HG03571 (cell line): ENCODE measurements around the gene PTCRA.
A peak's percentile ranks its signal among the peaks of the same experiment; 100 is the strongest.
"Not testable (repeated sequence)": the region's sequence is repeated elsewhere in the genome, so short reads cannot be mapped to it uniquely, and the experiment has no call there.

ENCODE experiments used
- ATAC-seq: cut with Tn5 transposase; IDR thresholded peaks from one replicate; pipeline ENCODE4 v1.9.1; 2021; ENCODE audit not compliant: unreplicated experiment

Gene PTCRA

DNA sequence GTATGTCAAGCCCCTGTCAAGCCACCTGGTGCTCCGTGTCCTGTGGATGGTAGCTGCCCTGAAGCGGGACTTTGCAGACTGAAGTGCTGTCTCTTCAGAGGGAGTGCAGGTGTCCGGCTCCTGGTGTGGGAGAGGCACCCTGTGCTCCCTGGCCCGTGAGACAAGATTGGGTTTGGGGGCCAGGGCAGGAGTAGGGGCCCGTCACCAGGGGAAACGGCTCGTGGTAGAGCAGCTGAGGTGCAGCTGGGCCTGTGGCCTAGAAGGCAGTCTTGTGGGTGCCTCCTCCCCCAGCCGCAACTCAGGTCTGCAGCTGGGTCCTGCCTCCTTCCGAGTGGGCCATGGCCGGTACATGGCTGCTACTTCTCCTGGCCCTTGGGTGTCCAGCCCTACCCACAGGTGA is at the start of gene PTCRA:
TSS of gene PTCRA (plus strand) at position 322 of the 400 bp plus-strand sequence. CDS start at position 339, 17 bp downstream.
- ATAC-seq = no peak

- ATAC-seq = no peak
These were observed 45.5 kb upstream of the PTCRA start for GRCh38 chr6:42870145-42870936.

- ATAC-seq = no peak
These were observed 44.1 kb upstream of the PTCRA start for GRCh38 chr6:42871711-42872110.

GRCh38 chr6:42873313-42873712 is 42.5 kb upstream of the PTCRA start:
- no peak for ATAC-seq

- no peak for ATAC-seq
These were observed 38.2 kb upstream of the PTCRA start for GRCh38 chr6:42877695-42878094.

DNA sequence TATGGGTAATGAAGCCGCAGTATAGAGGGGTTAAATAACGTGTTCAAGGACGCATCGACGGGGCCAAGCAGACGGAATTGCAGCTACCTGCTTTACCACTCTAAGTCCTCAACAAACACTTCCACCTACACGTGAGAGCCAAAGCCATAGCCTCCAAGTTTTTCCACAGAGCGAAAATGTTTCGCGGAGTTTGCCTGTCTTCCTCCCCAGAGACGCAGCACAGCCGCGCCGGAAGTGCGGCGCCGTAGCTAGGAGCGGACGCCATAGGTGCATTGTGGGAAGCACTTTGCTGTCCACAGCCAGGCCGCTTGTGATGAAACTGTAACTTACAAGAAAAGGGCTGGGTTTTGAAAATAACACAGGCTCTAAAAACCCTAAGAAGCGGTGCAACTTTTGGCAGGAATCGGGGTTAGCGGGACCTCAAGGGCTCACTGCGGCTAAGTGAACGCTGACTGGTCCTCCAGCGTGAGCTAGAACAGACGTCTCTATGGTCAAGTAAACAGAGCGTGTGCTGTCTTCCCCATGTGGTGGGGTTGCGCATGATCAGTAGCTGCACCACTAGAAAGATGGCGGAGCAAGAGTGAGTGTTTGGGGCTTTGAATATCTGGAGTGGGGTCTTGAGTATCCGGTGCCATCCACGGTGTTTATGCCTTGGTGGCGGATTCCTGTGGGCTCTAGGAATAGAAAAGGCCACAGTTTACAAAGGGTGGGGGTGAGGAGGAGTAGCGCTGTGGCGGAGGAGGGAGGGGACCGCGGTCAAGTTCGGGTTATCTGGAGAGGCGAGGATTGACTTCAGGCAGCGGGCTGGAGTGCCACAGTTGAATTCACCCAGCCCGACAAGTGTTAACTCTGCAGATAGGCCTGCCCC is 36.2 kb upstream of the PTCRA start, which contains the start of gene RPL7L1:
TSS of gene RPL7L1 (plus strand) at position 245 of the 868 bp plus-strand sequence. CDS start at position 540, 295 bp downstream.
- peak; percentile 85 for ATAC-seq

DNA sequence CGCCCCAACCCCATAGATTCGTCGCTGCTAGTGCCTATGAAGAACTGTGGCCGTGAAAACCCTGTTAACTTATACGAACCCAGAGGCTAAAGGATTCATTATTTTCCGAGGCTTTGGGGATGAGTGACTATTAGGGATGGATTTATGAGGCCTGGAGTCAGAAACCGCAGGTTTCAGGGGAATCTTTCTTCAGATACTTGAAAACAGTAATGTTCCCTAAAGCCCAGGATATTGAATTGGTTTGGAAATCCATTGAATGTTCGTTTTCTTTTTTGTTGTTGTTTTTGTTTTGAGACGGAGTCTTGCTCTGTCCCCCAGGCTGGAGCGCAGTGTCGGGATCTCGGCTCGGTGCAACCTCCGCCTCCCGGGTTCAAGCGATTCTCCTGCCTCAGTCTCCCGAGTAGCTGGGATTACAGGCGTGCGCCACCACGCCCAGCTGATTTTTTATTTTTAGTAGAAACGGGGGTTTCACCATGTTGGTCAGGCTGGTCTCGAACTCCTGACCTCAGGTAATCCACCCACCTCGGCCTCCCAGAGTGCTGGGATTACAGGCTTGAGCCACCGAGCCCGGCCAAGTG is 35.5 kb upstream of the PTCRA start:
- not testable (repeated sequence) for ATAC-seq

GRCh38 chr6:42880871-42881270 is 35.0 kb upstream of the PTCRA start:
- not testable (repeated sequence) for ATAC-seq

- no peak for ATAC-seq
These were observed 30.2 kb upstream of the PTCRA start for GRCh38 chr6:42885702-42886101.

GRCh38 chr6:42888201-42888600 is 27.7 kb upstream of the PTCRA start:
- ATAC-seq = not testable (repeated sequence)

DNA sequence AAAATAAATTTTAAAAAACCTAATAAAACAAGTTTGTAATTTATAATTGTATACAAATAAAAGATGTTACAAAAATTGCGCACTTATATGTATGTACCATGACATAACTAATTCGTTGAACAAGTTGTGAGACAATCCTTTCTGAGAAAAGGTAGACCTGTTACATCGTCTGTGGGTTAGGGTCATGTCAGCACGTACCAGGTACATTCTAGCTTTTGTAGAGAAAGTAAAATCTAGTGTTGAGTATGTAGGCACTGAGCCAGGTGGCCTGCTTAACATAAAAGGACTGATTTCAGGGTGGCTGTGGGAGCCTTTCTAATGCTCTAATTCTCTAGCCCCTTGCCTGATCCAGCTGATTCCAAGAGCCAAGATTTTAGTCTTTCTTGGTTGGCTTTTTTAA is 26.0 kb upstream of the PTCRA start:
- ATAC-seq = no peak

GRCh38 chr6:42890311-42891198 is 25.3 kb upstream of the PTCRA start:
- ATAC-seq = peak; percentile 94

- no peak for ATAC-seq
These were observed 24.6 kb upstream of the PTCRA start for GRCh38 chr6:42891199-42891722.

DNA sequence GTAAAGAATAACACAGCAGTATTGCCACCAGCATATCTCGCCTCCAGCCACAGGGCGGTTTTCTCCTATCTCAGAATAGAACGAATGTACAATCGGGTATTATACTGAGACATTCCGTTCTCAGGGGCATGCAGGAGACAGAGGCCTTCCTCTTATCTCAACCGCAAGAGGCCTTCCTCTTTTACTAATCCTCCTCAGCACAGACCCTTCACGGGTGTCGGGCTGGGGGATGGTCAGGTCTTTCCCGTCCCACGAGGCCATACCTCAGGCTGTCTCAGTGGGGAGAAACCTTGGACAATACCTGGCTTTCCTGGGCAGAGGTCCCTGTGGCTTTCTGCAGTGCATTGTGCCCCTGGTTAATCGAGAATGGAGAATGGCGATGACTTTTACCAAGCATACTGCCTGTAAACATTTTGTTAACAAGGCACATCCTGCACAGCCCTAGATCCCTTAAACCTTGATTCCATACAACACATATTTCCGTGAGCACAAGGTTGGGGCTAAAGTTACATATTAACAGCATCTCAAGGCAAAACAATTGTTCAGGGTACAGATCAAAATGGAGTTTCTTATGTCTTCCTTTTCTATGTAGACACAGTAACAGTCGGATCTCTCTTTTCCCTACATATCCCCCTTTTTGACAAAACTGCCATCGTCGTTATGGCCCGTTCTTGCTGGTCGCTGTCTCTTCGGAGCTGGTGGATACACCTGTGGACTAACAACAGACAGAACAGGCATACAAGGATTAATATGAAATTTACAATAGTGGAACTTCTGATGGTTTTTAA is 21.6 kb upstream of the PTCRA start:
- ATAC-seq = not testable (repeated sequence)

DNA sequence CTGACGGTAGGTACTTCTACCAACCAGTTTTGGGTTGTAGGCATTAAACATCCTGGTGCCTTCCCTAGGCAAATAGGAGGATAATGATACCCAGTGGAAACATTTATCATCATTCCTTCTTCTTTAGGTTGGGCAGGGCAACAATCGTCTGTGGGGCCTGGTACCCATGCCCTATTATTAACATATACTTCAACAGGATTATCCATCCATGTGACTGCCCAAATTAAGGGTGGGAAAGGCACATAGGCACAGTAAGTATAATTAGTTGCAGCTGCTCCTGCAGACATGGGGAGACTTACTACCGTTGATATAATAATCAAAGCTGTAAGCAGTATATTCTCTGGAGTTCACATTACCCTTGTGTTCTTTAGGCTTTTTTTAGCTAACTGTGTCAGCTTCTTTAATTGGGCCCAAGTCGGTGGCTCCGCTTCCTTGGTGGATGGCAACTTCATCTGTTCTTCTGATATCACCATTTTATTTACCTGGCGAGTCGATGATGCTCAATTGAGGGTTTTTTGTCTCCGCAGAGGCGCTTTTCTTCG is 19.6 kb upstream of the PTCRA start:
- ATAC-seq = no peak

GRCh38 chr6:42898891-42899361 is 16.9 kb upstream of the PTCRA start:
- no peak for ATAC-seq

- ATAC-seq = no peak
These were observed 16.0 kb upstream of the PTCRA start for GRCh38 chr6:42899871-42900270.

DNA sequence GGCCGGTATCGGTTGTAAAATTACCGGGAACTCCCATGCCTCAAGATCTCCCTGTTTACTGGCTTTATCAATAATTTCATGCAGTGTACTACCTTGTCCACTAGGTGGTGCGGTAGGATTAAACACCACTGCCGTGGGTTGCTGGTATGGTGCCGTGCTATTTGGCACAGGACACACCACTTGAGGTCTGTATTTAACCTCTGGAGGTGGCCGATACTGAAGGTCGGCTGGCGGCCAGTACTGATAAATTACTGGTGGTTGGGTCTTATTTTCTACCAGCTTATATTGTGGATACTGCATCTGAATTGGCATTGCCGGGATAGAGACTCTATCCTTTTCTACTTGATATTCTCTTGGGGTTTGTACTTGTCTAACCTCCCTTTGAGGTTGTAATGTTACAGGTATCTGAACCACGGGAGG is 14.3 kb upstream of the PTCRA start:
- ATAC-seq = peak; percentile 68
